HepG2 (cell line): ENCODE results near the gene GRM2. TPM values are rescaled to one million over a fixed set of nuclear protein-coding genes. Genes with fewer than 3 reads are reported as not detected.

Source experiments
- ATRX ChIP-seq: sonication (generic); formaldehyde crosslinking; IDR thresholded peaks from 2 replicates; pipeline ENCODE4 v1.4.0; 2020; ENCODE audit warnings: missing genetic modification reagents, borderline replicate concordance
- GABPA ChIP-seq, 2 experiments: IDR thresholded peaks; 2 replicates each; pipeline ENCODE4 v1.6.1; 2011 to 2016; ENCODE audit warnings: low read depth in 2 of 2, low read length in 1 of 2, missing biosample characterization in 1 of 2, missing genetic modification characterization in 1 of 2
- HOXA5 ChIP-seq: sonication (generic); formaldehyde crosslinking; IDR thresholded peaks from 2 replicates; pipeline ENCODE4 v1.4.0; 2020; ENCODE audit warnings: missing genetic modification reagents
- KDM5B ChIP-seq: sonication (generic); formaldehyde crosslinking; IDR thresholded peaks from 2 replicates; pipeline ENCODE4 v1.4.0; 2020; ENCODE audit warnings: missing genetic modification reagents, mild to moderate bottlenecking, borderline replicate concordance
- KLF13 ChIP-seq: sonication (generic); formaldehyde crosslinking; IDR thresholded peaks from 2 replicates; pipeline ENCODE4 v1.4.0; 2020; ENCODE audit warnings: mild to moderate bottlenecking, missing genetic modification reagents
- KMT2B ChIP-seq: IDR thresholded peaks from 2 replicates; pipeline ENCODE4 v1.6.1; 2016; ENCODE audit warnings: missing genetic modification reagents, missing compliant biosample characterization
- MBD4 ChIP-seq: IDR thresholded peaks from 2 replicates; pipeline ENCODE4 v1.6.1; 2012; ENCODE audit warnings: low read length, inconsistent platforms, borderline replicate concordance
- MTF2 ChIP-seq: sonication (generic); formaldehyde crosslinking; IDR thresholded peaks from 2 replicates; pipeline ENCODE4 v1.5.0; 2020; ENCODE audit warnings: missing genetic modification reagents, borderline replicate concordance
- MYNN ChIP-seq: sonication (generic); formaldehyde crosslinking; IDR thresholded peaks from 2 replicates; pipeline ENCODE4 v1.4.0; 2020; ENCODE audit warnings: mild to moderate bottlenecking, low read depth, missing genetic modification reagents
- SRSF9 ChIP-seq: fragments of 200-400 bp; formaldehyde crosslinking; IDR thresholded peaks from 2 replicates; pipeline ENCODE4 v1.6.1; 2018; ENCODE audit warnings: borderline replicate concordance, mild to moderate bottlenecking, low read depth, low read length; ENCODE audit not compliant: insufficient read depth, poor library complexity, severe bottlenecking
- ZNF570 ChIP-seq: sonication (generic); formaldehyde crosslinking; IDR thresholded peaks from 2 replicates; pipeline ENCODE4 v1.4.0; 2020; ENCODE audit warnings: mild to moderate bottlenecking, missing genetic modification reagents, borderline replicate concordance
- ZNF577 ChIP-seq: sonication (generic); formaldehyde crosslinking; IDR thresholded peaks from 2 replicates; pipeline ENCODE4 v1.4.0; 2020; ENCODE audit warnings: mild to moderate bottlenecking, low read depth, missing genetic modification reagents, borderline replicate concordance
- ZNF792 ChIP-seq: IDR thresholded peaks from 2 replicates; pipeline ENCODE4 v1.6.1; 2016
- ZNF878 ChIP-seq: sonication (generic); formaldehyde crosslinking; IDR thresholded peaks from 2 replicates; pipeline ENCODE4 v1.8.1; 2023; ENCODE audit warnings: mild to moderate bottlenecking, missing genetic modification reagents, moderate library complexity
- polyA plus RNA-seq, 8 experiments: library from polyadenylated mRNA; depleted of rRNA in 3 of 8; stranded (reverse) in 7 of 8; unstranded in 1 of 8; fragments of >200 nt; fragmentation: Illumina TruSeq in 4 of 8; extraction: Trizol in 4 of 8; gene quantifications; 2 replicates each; pipeline versions ENCODE4 v1.2.1 to v1.2.3, GENCODE V29; 2011 to 2016; ENCODE audit warnings: low read depth in 4 of 8, missing spikeins in 1 of 8, mixed read lengths in 1 of 8; ENCODE audit not compliant: insufficient read depth in 1 of 8
- total RNA-seq, 5 experiments: library from RNA; depleted of rRNA; stranded (reverse); fragments of >200 nt; fragmentation: Illumina TruSeq; extraction: Trizol; gene quantifications; 2 replicates each; pipeline ENCODE4 v1.2.3, GENCODE V29; 2016; ENCODE audit warnings: low read depth in 1 of 5
- TF ChIP-seq, protein P1 (sequence below): sonication (generic); formaldehyde crosslinking; IDR thresholded peaks from 2 replicates; pipeline ENCODE4 v1.4.0; 2020; ENCODE audit warnings: missing genetic modification reagents
- TF ChIP-seq, protein P2 (sequence below), 2 experiments: sonication (generic) in 1 of 2; formaldehyde crosslinking in 1 of 2; IDR thresholded peaks; 2 replicates each; pipeline versions ENCODE4 v1.4.0 to v1.6.1; 2018 to 2020; ENCODE audit warnings: missing genetic modification reagents in 2 of 2, borderline replicate concordance in 1 of 2, low read depth in 1 of 2, mild to moderate bottlenecking in 1 of 2, missing biosample characterization in 1 of 2
- TF ChIP-seq, protein P3 (sequence below): sonication (generic); formaldehyde crosslinking; IDR thresholded peaks from 2 replicates; pipeline ENCODE4 v1.4.0; 2020; ENCODE audit warnings: missing genetic modification reagents, mild to moderate bottlenecking, borderline replicate concordance
- TF ChIP-seq, protein P4 (sequence below): sonication (generic); formaldehyde crosslinking; IDR thresholded peaks from 2 replicates; pipeline ENCODE4 v1.4.0; 2020; ENCODE audit warnings: mild to moderate bottlenecking, low read depth, missing genetic modification reagents
- TF ChIP-seq, protein P5 (sequence below): sonication (generic); formaldehyde crosslinking; IDR thresholded peaks from 2 replicates; pipeline ENCODE4 v1.4.0; 2020; ENCODE audit warnings: missing genetic modification reagents, borderline replicate concordance
- TF ChIP-seq, protein P6 (sequence below): sonication (generic); formaldehyde crosslinking; IDR thresholded peaks from 2 replicates; pipeline ENCODE4 v1.5.0; 2020; ENCODE audit warnings: missing genetic modification reagents, mild to moderate bottlenecking, borderline replicate concordance

Gene GRM2
- total and polyA plus RNA-seq, 2 of the 13 experiments (the other 11 are each of a cell fraction or from before 2014, with no cell fraction given): 0.04 to 0.07 TPM

DNA sequence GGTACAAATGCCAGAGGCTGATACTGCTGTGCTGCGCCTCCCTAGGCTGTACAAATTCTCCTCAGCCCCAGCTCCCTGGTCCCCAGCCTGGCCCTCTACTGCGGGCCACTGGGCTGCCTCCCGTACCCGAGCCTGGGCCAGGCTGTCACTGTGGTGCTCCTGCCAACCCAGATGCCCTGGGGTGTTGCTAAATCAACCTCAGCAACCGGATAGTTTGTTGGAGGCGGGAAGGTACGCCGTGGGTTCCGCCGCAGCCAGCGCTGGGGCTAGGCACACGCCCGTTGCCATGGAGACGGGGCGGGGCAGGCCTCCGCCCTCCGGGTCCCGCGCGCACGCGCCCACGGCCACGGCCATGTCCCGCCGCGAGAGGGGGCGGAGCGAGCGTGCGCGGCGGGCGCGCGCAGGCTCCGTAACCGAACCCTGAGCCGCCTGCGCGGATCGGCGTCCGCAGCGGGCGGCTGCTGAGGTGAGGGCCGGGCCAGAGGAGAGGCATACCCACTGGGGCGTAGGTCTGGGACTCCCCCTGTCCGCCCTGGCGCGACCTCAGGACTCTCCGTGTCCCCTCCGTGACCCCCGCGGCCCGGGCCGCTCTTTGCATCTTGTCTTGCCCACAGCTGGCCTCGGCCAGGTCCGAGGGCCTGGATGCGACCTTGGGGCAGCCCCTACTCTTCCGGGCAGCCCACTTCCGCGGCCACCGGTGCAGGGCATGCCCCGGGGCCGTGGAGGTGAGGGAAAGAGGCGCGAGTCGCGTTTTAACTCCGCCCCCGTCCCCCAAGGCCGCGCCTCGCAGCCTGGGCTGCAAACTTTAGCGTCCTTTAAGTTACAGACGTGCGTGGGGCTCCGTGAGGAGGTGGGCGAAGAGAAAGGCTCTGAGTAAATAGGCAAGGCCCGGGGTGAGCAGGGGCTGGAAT is 35.8 kb upstream of the GRM2 start, which contains the start of gene TEX264 (continued):
- TF ChIP-seq ATRX (no peak), MBD4 (no peak), HOXA5 (CRISPR knock-in tag) (0 out of 2 replicates have a peak, but pooled peaks have one; percentile 40), KMT2B (CRISPR knock-in tag) (no peak), KLF13 (CRISPR knock-in tag) (no peak), GABPA (IDR thresholded peaks at IDR 0.05; ENCODE audit: low read depth, low read length) (peak; percentile 15; the same call in 1 of the 2 replicates), GABPA (CRISPR knock-in tag; IDR thresholded peaks at IDR 0.05; ENCODE audit: low read depth) (peak; percentile 45), ZNF878 (CRISPR knock-in tag) (no peak), MTF2 (CRISPR knock-in tag) (no peak; the same call in 1 of the 2 replicates), ZNF570 (CRISPR knock-in tag) (0 out of 2 replicates have a peak, but pooled peaks have one; percentile 58), ZNF792 (CRISPR knock-in tag) (no peak), MYNN (CRISPR knock-in tag) (no peak), SRSF9 (no peak), KDM5B (CRISPR knock-in tag) (peak; percentile 90; the same call in 1 of the 2 replicates), ZNF577 (CRISPR knock-in tag) (no peak)
- TF ChIP-seq, protein P1, sequence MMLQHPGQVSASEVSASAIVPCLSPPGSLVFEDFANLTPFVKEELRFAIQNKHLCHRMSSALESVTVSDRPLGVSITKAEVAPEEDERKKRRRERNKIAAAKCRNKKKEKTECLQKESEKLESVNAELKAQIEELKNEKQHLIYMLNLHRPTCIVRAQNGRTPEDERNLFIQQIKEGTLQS (CRISPR knock-in tag): no peak
- TF ChIP-seq, protein P2, sequence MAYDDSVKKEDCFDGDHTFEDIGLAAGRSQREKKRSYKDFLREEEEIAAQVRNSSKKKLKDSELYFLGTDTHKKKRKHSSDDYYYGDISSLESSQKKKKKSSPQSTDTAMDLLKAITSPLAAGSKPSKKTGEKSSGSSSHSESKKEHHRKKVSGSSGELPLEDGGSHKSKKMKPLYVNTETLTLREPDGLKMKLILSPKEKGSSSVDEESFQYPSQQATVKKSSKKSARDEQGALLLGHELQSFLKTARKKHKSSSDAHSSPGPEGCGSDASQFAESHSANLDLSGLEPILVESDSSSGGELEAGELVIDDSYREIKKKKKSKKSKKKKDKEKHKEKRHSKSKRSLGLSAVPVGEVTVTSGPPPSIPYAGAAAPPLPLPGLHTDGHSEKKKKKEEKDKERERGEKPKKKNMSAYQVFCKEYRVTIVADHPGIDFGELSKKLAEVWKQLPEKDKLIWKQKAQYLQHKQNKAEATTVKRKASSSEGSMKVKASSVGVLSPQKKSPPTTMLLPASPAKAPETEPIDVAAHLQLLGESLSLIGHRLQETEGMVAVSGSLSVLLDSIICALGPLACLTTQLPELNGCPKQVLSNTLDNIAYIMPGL (CRISPR knock-in tag; IDR thresholded peaks at IDR 0.05; ENCODE audit: borderline replicate concordance in 1 of 2, low read depth in 1 of 2): peak in 1 of 2 experiments; percentile 88; a peak in 3 of 4 replicates
- TF ChIP-seq, protein P3, sequence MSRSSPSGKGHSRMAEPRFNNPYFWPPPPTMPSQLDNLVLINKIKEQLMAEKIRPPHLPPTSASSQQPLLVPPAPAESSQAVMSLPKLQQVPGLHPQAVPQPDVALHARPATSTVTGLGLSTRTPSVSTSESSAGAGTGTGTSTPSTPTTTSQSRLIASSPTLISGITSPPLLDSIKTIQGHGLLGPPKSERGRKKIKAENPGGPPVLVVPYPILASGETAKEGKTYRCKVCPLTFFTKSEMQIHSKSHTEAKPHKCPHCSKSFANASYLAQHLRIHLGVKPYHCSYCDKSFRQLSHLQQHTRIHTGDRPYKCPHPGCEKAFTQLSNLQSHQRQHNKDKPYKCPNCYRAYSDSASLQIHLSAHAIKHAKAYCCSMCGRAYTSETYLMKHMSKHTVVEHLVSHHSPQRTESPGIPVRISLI (CRISPR knock-in tag): peak; percentile 41; the same call in 1 of the 2 replicates
- TF ChIP-seq, protein P4, sequence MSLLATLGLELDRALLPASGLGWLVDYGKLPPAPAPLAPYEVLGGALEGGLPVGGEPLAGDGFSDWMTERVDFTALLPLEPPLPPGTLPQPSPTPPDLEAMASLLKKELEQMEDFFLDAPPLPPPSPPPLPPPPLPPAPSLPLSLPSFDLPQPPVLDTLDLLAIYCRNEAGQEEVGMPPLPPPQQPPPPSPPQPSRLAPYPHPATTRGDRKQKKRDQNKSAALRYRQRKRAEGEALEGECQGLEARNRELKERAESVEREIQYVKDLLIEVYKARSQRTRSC (CRISPR knock-in tag): 0 out of 2 replicates have a peak, but pooled peaks have one; percentile 33
- TF ChIP-seq, protein P5, sequence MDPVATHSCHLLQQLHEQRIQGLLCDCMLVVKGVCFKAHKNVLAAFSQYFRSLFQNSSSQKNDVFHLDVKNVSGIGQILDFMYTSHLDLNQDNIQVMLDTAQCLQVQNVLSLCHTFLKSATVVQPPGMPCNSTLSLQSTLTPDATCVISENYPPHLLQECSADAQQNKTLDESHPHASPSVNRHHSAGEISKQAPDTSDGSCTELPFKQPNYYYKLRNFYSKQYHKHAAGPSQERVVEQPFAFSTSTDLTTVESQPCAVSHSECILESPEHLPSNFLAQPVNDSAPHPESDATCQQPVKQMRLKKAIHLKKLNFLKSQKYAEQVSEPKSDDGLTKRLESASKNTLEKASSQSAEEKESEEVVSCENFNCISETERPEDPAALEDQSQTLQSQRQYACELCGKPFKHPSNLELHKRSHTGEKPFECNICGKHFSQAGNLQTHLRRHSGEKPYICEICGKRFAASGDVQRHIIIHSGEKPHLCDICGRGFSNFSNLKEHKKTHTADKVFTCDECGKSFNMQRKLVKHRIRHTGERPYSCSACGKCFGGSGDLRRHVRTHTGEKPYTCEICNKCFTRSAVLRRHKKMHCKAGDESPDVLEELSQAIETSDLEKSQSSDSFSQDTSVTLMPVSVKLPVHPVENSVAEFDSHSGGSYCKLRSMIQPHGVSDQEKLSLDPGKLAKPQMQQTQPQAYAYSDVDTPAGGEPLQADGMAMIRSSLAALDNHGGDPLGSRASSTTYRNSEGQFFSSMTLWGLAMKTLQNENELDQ: no peak
- TF ChIP-seq, protein P6, sequence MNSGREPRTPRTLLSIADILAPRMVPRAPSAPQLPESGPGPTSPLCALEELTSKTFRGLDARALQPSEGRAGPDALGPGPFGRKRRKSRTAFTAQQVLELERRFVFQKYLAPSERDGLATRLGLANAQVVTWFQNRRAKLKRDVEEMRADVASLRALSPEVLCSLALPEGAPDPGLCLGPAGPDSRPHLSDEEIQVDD (CRISPR knock-in tag): no peak
